ENCODE data around the gene ITPR2.

Gene ITPR2

GRCh38 chr12:26621932-26622331, 211.1 kb downstream of the ITPR2 start:
- no peak for DNase-seq
- no peaks in the 10 kb centered on the region for H3K27me3 ChIP-seq (ENCODE audit: control insufficient read depth in 1 of 2, insufficient read depth in 1 of 2, low read length in 2 of 2)
- no peak overlapping the region for H3K4me2 ChIP-seq (ENCODE audit: low read length, poor library complexity, severe bottlenecking)
- no peak overlapping the region for H2BK120ac ChIP-seq (ENCODE audit: low read depth, low read length)
- H3K36me3 ChIP-seq (ENCODE audit: control insufficient read depth in 1 of 2, insufficient read depth in 2 of 2, low read depth in 1 of 2, low read length in 2 of 2): peaks cover 5 to 9% of the 10 kb centered on the region in 2 experiments
- H3K4me1 ChIP-seq (ENCODE audit: control insufficient read depth, insufficient read depth, low read depth, low read length): no peaks in the 10 kb centered on the region
- H3K9ac ChIP-seq (ENCODE audit: low read length): no peak overlapping the region
- H3K14ac ChIP-seq (ENCODE audit: low read length in 2 of 2): no peak overlapping the region
- no peak overlapping the region for H3K27ac ChIP-seq (ENCODE audit: low read length, poor library complexity, severe bottlenecking)
- H2AFZ ChIP-seq (ENCODE audit: low read depth, low read length): no peak overlapping the region
- no peak overlapping the region for H2BK12ac ChIP-seq (ENCODE audit: low read length in 2 of 2)
- H3K79me1 ChIP-seq (replicated peaks; ENCODE audit: low read length, poor library complexity, severe bottlenecking): no peaks in the 10 kb centered on the region
- 92% methylated on average over 3 of the region's 3 CpGs for WGBS
- no peak overlapping the region for H3K4ac ChIP-seq (ENCODE audit: low read depth in 1 of 2, low read length in 2 of 2)
- H3K18ac ChIP-seq (ENCODE audit: low read depth in 1 of 2, low read length in 2 of 2): no peak overlapping the region
- no peak overlapping the region for H4K91ac ChIP-seq (ENCODE audit: low read length)
- no peak overlapping the region for H2BK15ac ChIP-seq (ENCODE audit: low read depth, poor library complexity, severe bottlenecking)
- H4K8ac ChIP-seq (ENCODE audit: low read length): no peak overlapping the region
- no peak overlapping the region for H2BK5ac ChIP-seq (ENCODE audit: low read depth, low read length, poor library complexity, severe bottlenecking)
- H3K4me3 ChIP-seq (ENCODE audit: insufficient read depth in 1 of 2, low read depth in 1 of 2, low read length in 2 of 2): no peak overlapping the region
- H2AK5ac ChIP-seq (ENCODE audit: low read length, severe bottlenecking): no peak overlapping the region
- no peak overlapping the region for H3K23ac ChIP-seq (ENCODE audit: low read length in 2 of 2)
- H3K9me3 ChIP-seq (ENCODE audit: control insufficient read depth, low read length): no peaks in the 10 kb centered on the region

- H3K14ac ChIP-seq (ENCODE audit: low read length in 2 of 2): no peak overlapping the region
- no peak overlapping the region for H2BK5ac ChIP-seq (ENCODE audit: low read depth, low read length, poor library complexity, severe bottlenecking)
- H3K27ac ChIP-seq (ENCODE audit: low read length, poor library complexity, severe bottlenecking): no peak overlapping the region
- no peak overlapping the region for H3K18ac ChIP-seq (ENCODE audit: low read depth in 1 of 2, low read length in 2 of 2)
- H2AFZ ChIP-seq (ENCODE audit: low read depth, low read length): no peak overlapping the region
- H3K36me3 ChIP-seq (ENCODE audit: control insufficient read depth in 1 of 2, insufficient read depth in 2 of 2, low read depth in 1 of 2, low read length in 2 of 2): peaks cover 4 to 6% of the 10 kb centered on the region in 2 experiments
- no peaks in the 10 kb centered on the region for H3K4me1 ChIP-seq (ENCODE audit: control insufficient read depth, insufficient read depth, low read depth, low read length)
- H3K79me1 ChIP-seq (replicated peaks; ENCODE audit: low read length, poor library complexity, severe bottlenecking): no peaks in the 10 kb centered on the region
- 93% methylated on average over 3 of the region's 5 CpGs for WGBS
- H2BK12ac ChIP-seq (ENCODE audit: low read length in 2 of 2): no peak overlapping the region
- no peak overlapping the region for H3K4ac ChIP-seq (ENCODE audit: low read depth in 1 of 2, low read length in 2 of 2)
- H3K9me3 ChIP-seq (ENCODE audit: control insufficient read depth, low read length): no peaks in the 10 kb centered on the region
- no peak overlapping the region for H3K4me3 ChIP-seq (ENCODE audit: insufficient read depth in 1 of 2, low read depth in 1 of 2, low read length in 2 of 2)
- H2AK5ac ChIP-seq (ENCODE audit: low read length, severe bottlenecking): no peak overlapping the region
- no peak overlapping the region for H3K9ac ChIP-seq (ENCODE audit: low read length)
- H4K91ac ChIP-seq (ENCODE audit: low read length): no peak overlapping the region
- no peaks in the 10 kb centered on the region for H3K27me3 ChIP-seq (ENCODE audit: control insufficient read depth in 1 of 2, insufficient read depth in 1 of 2, low read length in 2 of 2)
- DNase-seq: no peak
- no peak overlapping the region for H3K23ac ChIP-seq (ENCODE audit: low read length in 2 of 2)
- H2BK120ac ChIP-seq (ENCODE audit: low read depth, low read length): no peak overlapping the region
- no peak overlapping the region for H2BK15ac ChIP-seq (ENCODE audit: low read depth, poor library complexity, severe bottlenecking)
- H3K4me2 ChIP-seq (ENCODE audit: low read length, poor library complexity, severe bottlenecking): no peak overlapping the region
- no peak overlapping the region for H4K8ac ChIP-seq (ENCODE audit: low read length)
These were observed 212.1 kb downstream of the ITPR2 start for GRCh38 chr12:26620907-26621306.

GRCh38 chr12:26617513-26617912, 215.5 kb downstream of the ITPR2 start:
- Histone ChIP-seq H2AK5ac (ENCODE audit: low read length, severe bottlenecking) (no peak overlapping the region), H2BK5ac (ENCODE audit: low read depth, low read length, poor library complexity, severe bottlenecking) (no peak overlapping the region), H4K8ac (ENCODE audit: low read length) (no peak overlapping the region), H2BK120ac (ENCODE audit: low read depth, low read length) (no peak overlapping the region), H2BK12ac (ENCODE audit: low read length in 2 of 2) (no peak overlapping the region), H3K9me3 (ENCODE audit: control insufficient read depth, low read length) (no peaks in the 10 kb centered on the region), H3K27me3 (ENCODE audit: control insufficient read depth in 1 of 2, insufficient read depth in 1 of 2, low read length in 2 of 2) (no peaks in the 10 kb centered on the region), H2AFZ (ENCODE audit: low read depth, low read length) (no peak overlapping the region), H3K4me2 (ENCODE audit: low read length, poor library complexity, severe bottlenecking) (no peak overlapping the region), H3K4me3 (ENCODE audit: insufficient read depth in 1 of 2, low read depth in 1 of 2, low read length in 2 of 2) (no peak overlapping the region), H3K9ac (ENCODE audit: low read length) (no peak overlapping the region), H3K4ac (ENCODE audit: low read depth in 1 of 2, low read length in 2 of 2) (no peak overlapping the region), H3K27ac (ENCODE audit: low read length, poor library complexity, severe bottlenecking) (no peak overlapping the region), H2BK15ac (ENCODE audit: low read depth, poor library complexity, severe bottlenecking) (no peak overlapping the region), H3K23ac (ENCODE audit: low read length in 2 of 2) (no peak overlapping the region), H3K14ac (ENCODE audit: low read length in 2 of 2) (no peak overlapping the region), H3K18ac (ENCODE audit: low read depth in 1 of 2, low read length in 2 of 2) (no peak overlapping the region), H3K4me1 (ENCODE audit: control insufficient read depth, insufficient read depth, low read depth, low read length) (no peaks in the 10 kb centered on the region), H3K79me1 (replicated peaks; ENCODE audit: low read length, poor library complexity, severe bottlenecking) (no peaks in the 10 kb centered on the region), H4K91ac (ENCODE audit: low read length) (no peak overlapping the region), H3K36me3 (ENCODE audit: control insufficient read depth in 1 of 2, insufficient read depth in 2 of 2, low read depth in 1 of 2, low read length in 2 of 2) (peaks cover under 1 to 6% of the 10 kb centered on the region in 2 experiments)
- DNase-seq: no peak
- 97% methylated on average over 1 of the region's 1 CpG for WGBS

- Histone ChIP-seq H4K8ac (ENCODE audit: low read length) (no peak overlapping the region), H3K79me1 (replicated peaks; ENCODE audit: low read length, poor library complexity, severe bottlenecking) (peaks cover 2% of the 10 kb centered on the region), H3K4me3 (ENCODE audit: insufficient read depth in 1 of 2, low read depth in 1 of 2, low read length in 2 of 2) (no peak overlapping the region), H3K4ac (ENCODE audit: low read depth in 1 of 2, low read length in 2 of 2) (no peak overlapping the region), H2BK12ac (ENCODE audit: low read length in 2 of 2) (no peak overlapping the region), H2BK5ac (ENCODE audit: low read depth, low read length, poor library complexity, severe bottlenecking) (no peak overlapping the region), H3K36me3 (ENCODE audit: control insufficient read depth in 1 of 2, insufficient read depth in 2 of 2, low read depth in 1 of 2, low read length in 2 of 2) (peaks cover 0 to under 1% of the 10 kb centered on the region in 2 experiments), H2AK5ac (ENCODE audit: low read length, severe bottlenecking) (no peak overlapping the region), H3K27ac (ENCODE audit: low read length, poor library complexity, severe bottlenecking) (no peak overlapping the region), H3K4me1 (ENCODE audit: control insufficient read depth, insufficient read depth, low read depth, low read length) (no peaks in the 10 kb centered on the region), H3K23ac (ENCODE audit: low read length in 2 of 2) (no peak overlapping the region), H3K9ac (ENCODE audit: low read length) (no peak overlapping the region), H2AFZ (ENCODE audit: low read depth, low read length) (no peak overlapping the region), H3K4me2 (ENCODE audit: low read length, poor library complexity, severe bottlenecking) (no peak overlapping the region), H3K9me3 (ENCODE audit: control insufficient read depth, low read length) (no peaks in the 10 kb centered on the region), H3K27me3 (ENCODE audit: control insufficient read depth in 1 of 2, insufficient read depth in 1 of 2, low read length in 2 of 2) (no peaks in the 10 kb centered on the region), H4K91ac (ENCODE audit: low read length) (no peak overlapping the region), H2BK15ac (ENCODE audit: low read depth, poor library complexity, severe bottlenecking) (no peak overlapping the region), H2BK120ac (ENCODE audit: low read depth, low read length) (no peak overlapping the region), H3K18ac (ENCODE audit: low read depth in 1 of 2, low read length in 2 of 2) (no peak overlapping the region), H3K14ac (ENCODE audit: low read length in 2 of 2) (no peak overlapping the region)
- 96% methylated on average over 1 of the region's 3 CpGs for WGBS
- DNase-seq: peak; percentile 20
These were observed 218.9 kb downstream of the ITPR2 start for GRCh38 chr12:26614011-26614616.

Data from mesenchymal stem cell (in vitro differentiated cells and primary cell).